GM12878 (cell line): Measurements from ENCODE around the gene KPNA1. TPM values are rescaled to one million over a fixed set of nuclear protein-coding genes. Genes with fewer than 3 reads are reported as not detected.

ENCODE experiments used
- ATAC-seq: fragments of 200-7000 bp; cut with Tn5 transposase; 3 replicates; pipeline ENCODE4 v1.9.1; 2020; ENCODE audit warnings: mild to moderate bottlenecking, moderate library complexity
- BruUV-seq: library from RNA; stranded (reverse); fragments of 400-500 nt; replicated peaks from 2 replicates; lab custom pipeline; 2021; lab: Mats Ljungman, UMichigan
- CTCF ChIA-PET: fragments of 300-600 bp; sonication (Branson Sonifier 250); formaldehyde crosslinking; extraction: SDS; loops from one replicate; lab custom pipeline; 2021; ENCODE audit warnings: inconsistent platforms; lab: Yijun Ruan, JAX
- POLR2A ChIA-PET: fragments of 350-600 bp; formaldehyde crosslinking; extraction: SDS; loops from one replicate; lab custom pipeline; 2021; ENCODE audit warnings: inconsistent platforms; lab: Charles Lee
- RAD21 ChIA-PET: fragments of 300-600 bp; sonication (Branson Sonifier 250); formaldehyde crosslinking; loops from one replicate; lab custom pipeline; 2023; ENCODE audit warnings: antibody characterized with exemption; ENCODE audit not compliant: unreplicated experiment; lab: Charles Lee
- SMC1A ChIA-PET: fragments of 300-600 bp; sonication (Branson Sonifier 250); formaldehyde crosslinking; loops from one replicate; lab custom pipeline; 2023; ENCODE audit not compliant: unreplicated experiment, uncharacterized antibody; lab: Charles Lee
- DNase-seq: peaks from one replicate; pipeline ENCODE4 v3.0.0-alpha.2; 2011; ENCODE audit warnings: low read depth, low spot score
- FAIRE-seq: peaks from 3 replicates; lab custom pipeline; 2011; peaks lifted over from hg19 to GRCh38; lab: Jason Lieb, UNC
- H2AFZ ChIP-seq: 2 replicates; pipeline ENCODE4 v1.6.0; 2011; ENCODE audit warnings: low read depth, low read length, control low read depth; ENCODE audit not compliant: control insufficient read depth
- H3K27ac ChIP-seq: 2 replicates; pipeline ENCODE4 v1.5.1; 2011; ENCODE audit warnings: control low read depth; ENCODE audit not compliant: control insufficient read depth, insufficient read depth
- H3K27me3 ChIP-seq, 2 experiments: replicated peaks in 1 of 2; 2 replicates each; pipeline versions ENCODE4 v1.6.0 to v1.6.1; 2011; ENCODE audit warnings: low read length in 1 of 2; ENCODE audit not compliant: control insufficient read depth in 2 of 2, insufficient read depth in 2 of 2
- H3K36me3 ChIP-seq, 2 experiments: 2 replicates each; pipeline ENCODE4 v1.5.1; 2011; ENCODE audit warnings: low read length in 1 of 2; ENCODE audit not compliant: control insufficient read depth in 2 of 2, insufficient read depth in 2 of 2
- H3K4me1 ChIP-seq: 2 replicates; pipeline ENCODE4 v1.6.1; 2011; ENCODE audit warnings: mild to moderate bottlenecking, low read length, moderate library complexity, mixed read lengths; ENCODE audit not compliant: control insufficient read depth, insufficient read depth
- H3K4me2 ChIP-seq: 2 replicates; pipeline ENCODE4 v1.6.0; 2011; ENCODE audit warnings: control low read depth; ENCODE audit not compliant: control insufficient read depth, insufficient read depth
- H3K4me3 ChIP-seq: fragments of 200-600 bp; sonication (generic); 2 replicates; pipeline ENCODE4 v1.5.1; 2016
- H3K79me2 ChIP-seq: 2 replicates; pipeline ENCODE4 v1.6.0; 2011; ENCODE audit warnings: low read length; ENCODE audit not compliant: control insufficient read depth, insufficient read depth
- H3K9ac ChIP-seq: 2 replicates; pipeline ENCODE4 v1.8.0; 2011; ENCODE audit warnings: low read length, control low read depth, mixed read lengths; ENCODE audit not compliant: control insufficient read depth, insufficient read depth
- H3K9me3 ChIP-seq: replicated peaks from 3 replicates; pipeline ENCODE4 v1.5.1; 2011; ENCODE audit warnings: mild to moderate bottlenecking, low read length; ENCODE audit not compliant: control insufficient read depth, insufficient read depth
- H4K20me1 ChIP-seq: 2 replicates; pipeline ENCODE4 v1.6.0; 2011; ENCODE audit not compliant: control insufficient read depth, insufficient read depth
- CHD1 ChIP-seq: IDR thresholded peaks from 2 replicates; pipeline ENCODE4 v1.6.1; 2012; ENCODE audit warnings: low read depth, low read length, improper control_type of control experiment
- MTA3 ChIP-seq: IDR thresholded peaks from 2 replicates; pipeline ENCODE4 v1.6.1; 2012; ENCODE audit warnings: low read length, inconsistent platforms, borderline replicate concordance
- NR2F1 ChIP-seq: fragments of 450-650 bp; conservative IDR thresholded peaks from 2 replicates; pipeline ENCODE4 v1.6.1; 2017; ENCODE audit warnings: mild to moderate bottlenecking
- RB1 ChIP-seq: fragments of 450-650 bp; formaldehyde crosslinking; IDR thresholded peaks from 2 replicates; pipeline ENCODE4 v1.6.1; 2017; ENCODE audit warnings: mild to moderate bottlenecking, borderline replicate concordance
- SIN3A ChIP-seq: IDR thresholded peaks from 2 replicates; pipeline ENCODE4 v1.6.1; 2012; ENCODE audit warnings: low read depth, low read length, improper control_type of control experiment
- SMARCA5 ChIP-seq: fragments of 450-650 bp; IDR thresholded peaks from 2 replicates; pipeline ENCODE4 v1.6.1; 2017; ENCODE audit warnings: mild to moderate bottlenecking
- SREBF2 ChIP-seq: IDR thresholded peaks from 2 replicates; pipeline ENCODE4 v1.6.1; 2012; ENCODE audit warnings: mild to moderate bottlenecking, low read length
- SUPT20H ChIP-seq: IDR thresholded peaks from 2 replicates; pipeline ENCODE4 v1.6.1; 2011; ENCODE audit warnings: low read depth, mild to moderate bottlenecking, low read length, moderate library complexity, borderline replicate concordance; ENCODE audit not compliant: control insufficient read depth
- TCF7 ChIP-seq: IDR thresholded peaks from 2 replicates; pipeline ENCODE4 v1.6.1; 2014; ENCODE audit warnings: antibody characterized with exemption, borderline replicate concordance
- ZNF622 ChIP-seq: fragments of 450-650 bp; IDR thresholded peaks from 2 replicates; pipeline ENCODE4 v1.6.1; 2017; ENCODE audit warnings: mild to moderate bottlenecking, inconsistent platforms
- WGBS: methylation state at CpG from one replicate; pipeline ENCODE4 v1.1.6; 2016; ENCODE audit warnings: low lambda C conversion rate; ENCODE audit not compliant: insufficient replicate concordance, insufficient coverage; ENCODE audit errors: missing lambda C conversion rate; 5-methylcytosine and 5-hydroxymethylcytosine counted together
- in situ Hi-C: fragments of 300-500 bp; cut with MboI; formaldehyde crosslinking; loops from 9 replicates; pipeline ENCODE4 v1.14.3; 2018; ENCODE audit warnings: mixed read lengths
- intact Hi-C: fragments of 100-400 bp; cut with micrococcal nuclease; formaldehyde crosslinking; loops from one replicate; pipeline ENCODE4 v1.14.2; 2022; ENCODE audit not compliant: unreplicated experiment
- polyA plus RNA-seq, 11 experiments: library from polyadenylated mRNA; depleted of rRNA in 4 of 11; unstranded in 6 of 11; stranded (reverse) in 5 of 11; fragments of >200 nt; fragmentation: Nextera tagmentation in 4 of 11; fragmentation: Illumina TruSeq in 1 of 11; extraction: Ambion mirVana in 4 of 11; extraction: Trizol in 1 of 11; gene quantifications; 1 replicate in 1 of 11; 2 replicates in 10 of 11; pipeline versions ENCODE4 v1.2.1 to v1.2.3, GENCODE V29; 2011 to 2016; ENCODE audit warnings: inconsistent platforms in 2 of 11, missing spikeins in 2 of 11, low read depth in 1 of 11
- total RNA-seq, 4 experiments: library from RNA; depleted of rRNA in 3 of 4; stranded (reverse); fragments of >200 nt in 3 of 4; fragmentation: Illumina TruSeq in 1 of 4; extraction: Trizol in 1 of 4; gene quantifications; 2 replicates each; pipeline versions ENCODE4 v1.2.1 to v1.2.3, GENCODE V29; 2013 to 2021
- TF ChIP-seq, protein P1 (sequence below), 3 experiments: IDR thresholded peaks in 2 of 3; conservative IDR thresholded peaks in 1 of 3; 2 replicates each; pipeline ENCODE4 v1.5.1; 2011; ENCODE audit warnings: low read depth in 3 of 3, low read length in 3 of 3, mild to moderate bottlenecking in 3 of 3, control low read depth in 2 of 3, moderate library complexity in 2 of 3, inconsistent platforms in 1 of 3, mixed read lengths in 1 of 3; ENCODE audit not compliant: control insufficient read depth in 2 of 3, insufficient read depth in 1 of 3; ENCODE audit errors: extremely low read depth in 1 of 3

Gene KPNA1
- total and polyA plus RNA-seq, 10 of the 15 experiments (the other 5 are each of a cell fraction or from before 2014, with no cell fraction given), result 8.5 to 52.7 (median 41.0) TPM

DNA sequence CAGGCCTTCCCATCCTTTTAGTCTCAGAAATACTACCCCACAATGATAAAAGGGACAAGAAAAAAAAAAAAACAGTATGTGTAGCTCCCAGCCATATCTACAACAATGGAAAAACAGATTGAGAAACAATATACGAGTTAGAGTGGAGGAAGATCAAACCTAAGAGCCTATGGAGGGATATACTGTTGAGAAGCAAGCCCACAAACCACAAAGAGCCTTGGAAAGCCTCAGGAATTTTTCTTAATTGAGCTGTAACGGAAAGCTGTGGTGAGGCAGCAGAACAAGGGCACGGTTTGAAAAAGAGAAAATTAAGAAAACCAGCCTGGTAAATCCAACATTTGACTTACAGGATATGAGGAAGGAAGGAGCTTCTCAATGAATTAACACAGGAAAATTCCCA, 21.4 kb downstream of the KPNA1 start:
- H3K9me3 ChIP-seq, result no peaks in the 10 kb centered on the region
- H2AFZ ChIP-seq, result no peak overlapping the region
- BruUV-seq, result no TSS peak
- ATAC-seq (no peak), FAIRE-seq (no peak), DNase-seq (no peak)
- H3K4me1 ChIP-seq, result peaks cover 12% of the 10 kb centered on the region
- H3K27ac ChIP-seq, result no peak overlapping the region
- intact Hi-C loops, result no loop called here
- H3K9ac ChIP-seq, result no peak overlapping the region
- in situ Hi-C loops, result no loop called here
- no peak overlapping the region for H3K4me2 ChIP-seq
- SMC1A ChIA-PET, result interaction anchor here (1.0 to 4.0 kb wide), 6 partner anchors 9 to 96 kb away, joined by 3 to 21 read pairs (median 3); partner anchors contain the start of gene WDR5B
- H3K79me2 ChIP-seq, result peaks cover 10% of the 10 kb centered on the region
- TF ChIP-seq CHD1 (no peak), ZNF622 (no peak), SUPT20H (no peak), NR2F1 (no peak), SMARCA5 (no peak), TCF7 (no peak), MTA3 (no peak), SIN3A (no peak), SREBF2 (no peak), RB1 (no peak)
- TF ChIP-seq, protein P1, sequence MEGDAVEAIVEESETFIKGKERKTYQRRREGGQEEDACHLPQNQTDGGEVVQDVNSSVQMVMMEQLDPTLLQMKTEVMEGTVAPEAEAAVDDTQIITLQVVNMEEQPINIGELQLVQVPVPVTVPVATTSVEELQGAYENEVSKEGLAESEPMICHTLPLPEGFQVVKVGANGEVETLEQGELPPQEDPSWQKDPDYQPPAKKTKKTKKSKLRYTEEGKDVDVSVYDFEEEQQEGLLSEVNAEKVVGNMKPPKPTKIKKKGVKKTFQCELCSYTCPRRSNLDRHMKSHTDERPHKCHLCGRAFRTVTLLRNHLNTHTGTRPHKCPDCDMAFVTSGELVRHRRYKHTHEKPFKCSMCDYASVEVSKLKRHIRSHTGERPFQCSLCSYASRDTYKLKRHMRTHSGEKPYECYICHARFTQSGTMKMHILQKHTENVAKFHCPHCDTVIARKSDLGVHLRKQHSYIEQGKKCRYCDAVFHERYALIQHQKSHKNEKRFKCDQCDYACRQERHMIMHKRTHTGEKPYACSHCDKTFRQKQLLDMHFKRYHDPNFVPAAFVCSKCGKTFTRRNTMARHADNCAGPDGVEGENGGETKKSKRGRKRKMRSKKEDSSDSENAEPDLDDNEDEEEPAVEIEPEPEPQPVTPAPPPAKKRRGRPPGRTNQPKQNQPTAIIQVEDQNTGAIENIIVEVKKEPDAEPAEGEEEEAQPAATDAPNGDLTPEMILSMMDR (IDR thresholded peaks at IDR 0.05 in 2 of 3, conservative IDR thresholded peaks at IDR 0.05 in 1 of 3; ENCODE audit: control insufficient read depth in 2 of 3, extremely low read depth in 1 of 3, insufficient read depth in 1 of 3, low read depth in 3 of 3, low read length in 3 of 3), result no peak
- CTCF ChIA-PET, result interaction anchor here (0.7 to 1.2 kb wide), 4 partner anchors 11 to 758 kb away, joined by 3 read pairs; no protein-coding TSS in a partner anchor
- RAD21 ChIA-PET, result no interaction called here
- 97% methylated on average over 3 of the region's 3 CpGs for WGBS
- POLR2A ChIA-PET, result interaction anchor here (1.3 to 1.6 kb wide), 2 partner anchors 15 to 22 kb away, joined by 3 to 4 read pairs; partner anchors contain the start of gene KPNA1
- peaks cover 0 to 18% of the 10 kb centered on the region in 2 experiments; a peak in 3 of 4 replicates for H3K36me3 ChIP-seq
- H4K20me1 ChIP-seq, result no peaks in the 10 kb centered on the region; the same call in 1 of the 2 replicates
- no peaks in the 10 kb centered on the region for H3K27me3 ChIP-seq
- no peak overlapping the region for H3K4me3 ChIP-seq
